Endothelial cell of umbilical vein (primary cell): ENCODE results near the gene TCN2. TPM values are rescaled to one million over a fixed set of nuclear protein-coding genes. Genes with fewer than 3 reads are reported as not detected.
"Not testable (repeated sequence)": the region's sequence is repeated elsewhere in the genome, so short reads cannot be mapped to it uniquely, and the experiment has no call there.

Source experiments
- BruUV-seq: library from RNA; stranded (reverse); fragments of 400-500 nt; replicated peaks from 2 replicates; lab custom pipeline; 2021; lab: Mats Ljungman, UMichigan
- CTCF ChIA-PET: fragments of 300-600, 350-600 bp; sonication (Branson Sonifier 250); formaldehyde crosslinking; loops from one replicate; lab custom pipeline; 2021; ENCODE audit warnings: antibody characterized with exemption, inconsistent platforms; lab: Charles Lee
- POLR2A ChIA-PET: fragments of 300-600, 350-600 bp; sonication (Branson Sonifier 250); formaldehyde crosslinking; loops from one replicate; lab custom pipeline; 2021; ENCODE audit warnings: antibody characterized with exemption, inconsistent platforms; lab: Charles Lee
- DNase-seq: peaks from one replicate; pipeline ENCODE4 v3.0.0-alpha.2; 2011; ENCODE audit warnings: low read depth, low spot score
- FAIRE-seq: peaks from 2 replicates; lab custom pipeline; 2011; peaks lifted over from hg19 to GRCh38; lab: Jason Lieb, UNC
- H2AFZ ChIP-seq: 2 replicates; pipeline ENCODE4 v1.6.0; 2012; ENCODE audit warnings: low read depth, low read length, control low read depth, inconsistent platforms
- H3K27ac ChIP-seq: 2 replicates; pipeline ENCODE4 v1.5.1; 2011; ENCODE audit warnings: low read depth, mild to moderate bottlenecking, control low read depth, low read length, moderate library complexity; ENCODE audit not compliant: insufficient read depth
- H3K27me3 ChIP-seq, 2 experiments: 2 replicates each; pipeline versions ENCODE4 v1.6.0 to v1.6.1; 2011; ENCODE audit warnings: low read length in 2 of 2, mixed read lengths in 1 of 2; ENCODE audit not compliant: control insufficient read depth in 2 of 2, insufficient read depth in 2 of 2
- H3K36me3 ChIP-seq, 2 experiments: 2 replicates in 1 of 2; 3 replicates in 1 of 2; pipeline ENCODE4 v1.5.1; 2011; ENCODE audit warnings: low read length in 2 of 2, mild to moderate bottlenecking in 1 of 2, moderate library complexity in 1 of 2; ENCODE audit not compliant: control insufficient read depth in 2 of 2, insufficient read depth in 2 of 2; ENCODE audit errors: extremely low read depth in 1 of 2
- H3K4me1 ChIP-seq: 3 replicates; pipeline ENCODE4 v1.5.1; 2011; ENCODE audit warnings: mild to moderate bottlenecking, low read length; ENCODE audit not compliant: control insufficient read depth, insufficient read depth; ENCODE audit errors: extremely low read depth
- H3K4me2 ChIP-seq: 2 replicates; pipeline ENCODE4 v1.6.1; 2011; ENCODE audit warnings: low read length, control low read depth, mixed read lengths; ENCODE audit not compliant: insufficient read depth
- H3K4me3 ChIP-seq, 3 experiments: fragments of 200-600 bp in 1 of 3; sonication (generic), shearing (Covaris generic) in 1 of 3; replicated peaks in 1 of 3; 2 replicates each; pipeline ENCODE4 v1.5.1; 2011 to 2016; ENCODE audit warnings: control low read depth in 3 of 3, low read length in 3 of 3, mild to moderate bottlenecking in 2 of 3, inconsistent platforms in 1 of 3, low read depth in 1 of 3, moderate library complexity in 1 of 3; ENCODE audit not compliant: insufficient read depth in 1 of 3
- H3K79me2 ChIP-seq: 2 replicates; pipeline ENCODE4 v1.6.0; 2012; ENCODE audit warnings: low read length, inconsistent platforms; ENCODE audit not compliant: control insufficient read depth, insufficient read depth
- H3K9ac ChIP-seq: replicated peaks from 2 replicates; pipeline ENCODE3; 2011; ENCODE audit warnings: low read length, control low read depth; ENCODE audit not compliant: insufficient read depth; ENCODE audit errors: extremely low read depth
- H3K9me1 ChIP-seq: replicated peaks from 3 replicates; pipeline ENCODE4 v1.6.0; 2011; ENCODE audit warnings: mild to moderate bottlenecking, low read length; ENCODE audit not compliant: control insufficient read depth, insufficient read depth; ENCODE audit errors: extremely low read depth
- H3K9me3 ChIP-seq: replicated peaks from 2 replicates; pipeline ENCODE4 v1.5.1; 2012; ENCODE audit warnings: low read length, inconsistent platforms; ENCODE audit not compliant: control insufficient read depth, insufficient read depth
- H4K20me1 ChIP-seq: replicated peaks from 2 replicates; pipeline ENCODE3; 2011; ENCODE audit warnings: mild to moderate bottlenecking, low read length; ENCODE audit not compliant: control insufficient read depth, insufficient read depth; ENCODE audit errors: extremely low read depth
- EZH2 ChIP-seq: IDR thresholded peaks from 2 replicates; pipeline ENCODE4 v1.6.1; 2012; ENCODE audit warnings: borderline replicate concordance, low read depth, mild to moderate bottlenecking, moderate library complexity, low read length, inconsistent platforms; ENCODE audit not compliant: severe bottlenecking
- FOS ChIP-seq: IDR thresholded peaks from 2 replicates; pipeline ENCODE4 v1.6.1; 2011; ENCODE audit warnings: mild to moderate bottlenecking, low read length, moderate library complexity, borderline replicate concordance; ENCODE audit not compliant: insufficient read depth
- GATA2 ChIP-seq: IDR thresholded peaks from 2 replicates; pipeline ENCODE4 v1.7.0; 2011; ENCODE audit warnings: low read depth, mild to moderate bottlenecking, moderate library complexity, mixed read lengths, low read length; ENCODE audit not compliant: insufficient read length, insufficient read depth
- JUN ChIP-seq: IDR thresholded peaks from 2 replicates; pipeline ENCODE4 v1.6.1; 2011; ENCODE audit warnings: borderline replicate concordance, low read depth; ENCODE audit not compliant: insufficient read length, insufficient read depth
- MYC ChIP-seq: IDR thresholded peaks from one replicate; pipeline ENCODE4 v1.6.1; 2011; ENCODE audit warnings: mild to moderate bottlenecking, low read depth, low read length
- POLR2A ChIP-seq: IDR thresholded peaks from 2 replicates; pipeline ENCODE4 v1.6.1; 2012; ENCODE audit warnings: low read depth, mild to moderate bottlenecking, control low read depth, low read length
- POLR2AphosphoS5 ChIP-seq: IDR thresholded peaks from 2 replicates; pipeline ENCODE4 v1.6.1; 2012; ENCODE audit warnings: low read depth, mild to moderate bottlenecking, control low read depth, low read length, moderate library complexity; ENCODE audit not compliant: insufficient read depth
- dilution Hi-C: fragments of 300-500 bp; cut with MboI; formaldehyde crosslinking; loops from one replicate; pipeline ENCODE4 v1.15.0; 2019; ENCODE audit warnings: low sequenced_read_pairs; ENCODE audit not compliant: extremely low pct_ligation_motif_present
- intact Hi-C: fragments of 100-400 bp; cut with micrococcal nuclease; formaldehyde crosslinking; loops from one replicate; pipeline ENCODE4 v1.10.0; 2022
- polyA plus RNA-seq, 4 experiments: library from polyadenylated mRNA; depleted of rRNA in 3 of 4; stranded (reverse) in 3 of 4; unstranded in 1 of 4; fragments of >200 nt; gene quantifications; 2 replicates each; pipeline versions ENCODE4 v1.2.1 to v1.2.3, GENCODE V29; 2011 to 2012; ENCODE audit warnings: missing spikeins in 1 of 4
- total RNA-seq: library from RNA; stranded (reverse); gene quantifications from 2 replicates; pipeline ENCODE4 v1.2.3, GENCODE V29; 2021
- TF ChIP-seq, protein P1 (sequence below): IDR thresholded peaks from 2 replicates; pipeline ENCODE4 v1.6.1; 2011; ENCODE audit not compliant: insufficient read depth, insufficient read length
- TF ChIP-seq, protein P2 (sequence below), 2 donors: IDR thresholded peaks; 1 replicate in 1 of 2; 2 replicates in 1 of 2; pipeline ENCODE4 v1.5.1; 2011; ENCODE audit warnings: low read length in 2 of 2, mild to moderate bottlenecking in 2 of 2, moderate library complexity in 2 of 2, control low read depth in 1 of 2, inconsistent platforms in 1 of 2, low read depth in 1 of 2; ENCODE audit not compliant: insufficient read depth in 1 of 2; ENCODE audit errors: extremely low read depth in 1 of 2

TCN2 gene
- total and polyA plus RNA-seq, 2 donors (not counting 3 experiments of a cell fraction or from before 2014, with no cell fraction given), result 80.6 to 188 TPM

DNA sequence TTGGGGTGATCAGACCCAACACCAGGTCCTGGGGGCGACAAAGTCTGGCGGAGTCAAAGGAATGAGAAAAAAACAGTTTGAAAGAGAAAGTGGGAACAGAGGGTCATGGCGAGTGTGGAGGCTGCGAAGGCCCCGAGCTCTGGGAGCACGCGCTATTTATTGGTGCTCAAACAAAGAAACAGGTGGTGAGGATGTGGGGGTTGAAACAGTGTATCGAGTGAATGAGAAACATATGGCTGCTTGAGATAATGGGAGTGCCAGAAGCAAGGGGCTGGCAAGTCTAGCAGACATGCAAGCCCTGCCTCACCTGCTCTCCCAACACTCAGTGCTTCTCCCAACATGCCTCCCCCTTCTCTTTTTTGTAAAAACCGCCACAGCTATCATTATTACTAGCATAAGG lies 68.5 kb downstream of the TCN2 start:
- intact Hi-C loops, result no loop called here
- no peak for DNase-seq
- no peaks in the 10 kb centered on the region for H4K20me1 ChIP-seq
- no peak for FAIRE-seq
- H3K27me3 ChIP-seq, result no peaks in the 10 kb centered on the region
- no peaks in the 10 kb centered on the region for H3K79me2 ChIP-seq
- no peak overlapping the region for H3K4me3 ChIP-seq
- TF ChIP-seq, protein P1, sequence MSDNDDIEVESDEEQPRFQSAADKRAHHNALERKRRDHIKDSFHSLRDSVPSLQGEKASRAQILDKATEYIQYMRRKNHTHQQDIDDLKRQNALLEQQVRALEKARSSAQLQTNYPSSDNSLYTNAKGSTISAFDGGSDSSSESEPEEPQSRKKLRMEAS, result no peak
- TF ChIP-seq, protein P2, sequence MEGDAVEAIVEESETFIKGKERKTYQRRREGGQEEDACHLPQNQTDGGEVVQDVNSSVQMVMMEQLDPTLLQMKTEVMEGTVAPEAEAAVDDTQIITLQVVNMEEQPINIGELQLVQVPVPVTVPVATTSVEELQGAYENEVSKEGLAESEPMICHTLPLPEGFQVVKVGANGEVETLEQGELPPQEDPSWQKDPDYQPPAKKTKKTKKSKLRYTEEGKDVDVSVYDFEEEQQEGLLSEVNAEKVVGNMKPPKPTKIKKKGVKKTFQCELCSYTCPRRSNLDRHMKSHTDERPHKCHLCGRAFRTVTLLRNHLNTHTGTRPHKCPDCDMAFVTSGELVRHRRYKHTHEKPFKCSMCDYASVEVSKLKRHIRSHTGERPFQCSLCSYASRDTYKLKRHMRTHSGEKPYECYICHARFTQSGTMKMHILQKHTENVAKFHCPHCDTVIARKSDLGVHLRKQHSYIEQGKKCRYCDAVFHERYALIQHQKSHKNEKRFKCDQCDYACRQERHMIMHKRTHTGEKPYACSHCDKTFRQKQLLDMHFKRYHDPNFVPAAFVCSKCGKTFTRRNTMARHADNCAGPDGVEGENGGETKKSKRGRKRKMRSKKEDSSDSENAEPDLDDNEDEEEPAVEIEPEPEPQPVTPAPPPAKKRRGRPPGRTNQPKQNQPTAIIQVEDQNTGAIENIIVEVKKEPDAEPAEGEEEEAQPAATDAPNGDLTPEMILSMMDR (IDR thresholded peaks at IDR 0.05; ENCODE audit: extremely low read depth in 1 of 2, insufficient read depth in 1 of 2, low read depth in 1 of 2, low read length in 2 of 2), result no peak
- TF ChIP-seq FOS (no peak), MYC (no peak), POLR2AphosphoS5 (no peak), POLR2A (no peak), EZH2 (no peak), JUN (no peak), GATA2 (no peak)
- no peak overlapping the region for H2AFZ ChIP-seq
- H3K36me3 ChIP-seq, result no peaks in the 10 kb centered on the region
- CTCF ChIA-PET, result interaction anchor here (1.6 kb wide), 1 partner anchor 79 kb away, joined by 6 read pairs; no protein-coding TSS in a partner anchor
- dilution Hi-C loops, result no loop called here
- POLR2A ChIA-PET, result no interaction called here
- BruUV-seq, result no TSS peak
- H3K9me3 ChIP-seq, result no peaks in the 10 kb centered on the region
- no peak overlapping the region for H3K9ac ChIP-seq
- no peaks in the 10 kb centered on the region for H3K9me1 ChIP-seq
- no peak overlapping the region for H3K4me2 ChIP-seq
- H3K27ac ChIP-seq, result no peak overlapping the region
- peaks cover 7% of the 10 kb centered on the region for H3K4me1 ChIP-seq

- intact Hi-C loops, H3K4me1 ChIP-seq, H3K27me3 ChIP-seq, H2AFZ ChIP-seq, H3K79me2 ChIP-seq, H3K27ac ChIP-seq, H3K4me2 ChIP-seq, dilution Hi-C loops, CTCF ChIA-PET, H3K9me3 ChIP-seq, DNase-seq, H3K9ac ChIP-seq, H4K20me1 ChIP-seq, BruUV-seq, H3K9me1 ChIP-seq, H3K4me3 ChIP-seq, POLR2A ChIA-PET, FAIRE-seq, H3K36me3 ChIP-seq: not testable (repeated sequence)
Measured at GRCh38 chr22:30676565-30676964, 69.6 kb downstream of the TCN2 start.
